Measurements from ENCODE around the gene ODAD2.

DNA sequence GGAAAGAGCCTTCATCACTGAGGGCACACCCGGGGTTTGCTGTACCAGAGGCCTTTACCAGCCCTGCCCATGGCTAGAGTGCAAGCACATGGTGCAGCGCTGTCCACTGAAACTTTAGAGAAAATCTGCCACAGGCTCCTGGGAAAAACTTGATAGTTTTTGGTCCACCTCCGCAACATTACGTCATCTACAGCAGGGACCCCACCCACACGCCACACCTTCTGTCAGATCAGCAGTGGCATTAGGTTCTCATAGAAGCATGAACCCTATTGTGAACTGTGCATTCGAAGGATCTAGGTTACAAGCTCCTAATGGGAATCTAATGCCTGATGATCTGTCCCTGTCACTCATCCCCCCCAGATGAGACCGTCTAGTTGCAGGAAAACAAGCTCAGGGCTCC, 2.5 kb upstream of the ODAD2 start:
- TF ChIP-seq, protein P1, sequence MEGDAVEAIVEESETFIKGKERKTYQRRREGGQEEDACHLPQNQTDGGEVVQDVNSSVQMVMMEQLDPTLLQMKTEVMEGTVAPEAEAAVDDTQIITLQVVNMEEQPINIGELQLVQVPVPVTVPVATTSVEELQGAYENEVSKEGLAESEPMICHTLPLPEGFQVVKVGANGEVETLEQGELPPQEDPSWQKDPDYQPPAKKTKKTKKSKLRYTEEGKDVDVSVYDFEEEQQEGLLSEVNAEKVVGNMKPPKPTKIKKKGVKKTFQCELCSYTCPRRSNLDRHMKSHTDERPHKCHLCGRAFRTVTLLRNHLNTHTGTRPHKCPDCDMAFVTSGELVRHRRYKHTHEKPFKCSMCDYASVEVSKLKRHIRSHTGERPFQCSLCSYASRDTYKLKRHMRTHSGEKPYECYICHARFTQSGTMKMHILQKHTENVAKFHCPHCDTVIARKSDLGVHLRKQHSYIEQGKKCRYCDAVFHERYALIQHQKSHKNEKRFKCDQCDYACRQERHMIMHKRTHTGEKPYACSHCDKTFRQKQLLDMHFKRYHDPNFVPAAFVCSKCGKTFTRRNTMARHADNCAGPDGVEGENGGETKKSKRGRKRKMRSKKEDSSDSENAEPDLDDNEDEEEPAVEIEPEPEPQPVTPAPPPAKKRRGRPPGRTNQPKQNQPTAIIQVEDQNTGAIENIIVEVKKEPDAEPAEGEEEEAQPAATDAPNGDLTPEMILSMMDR (conservative IDR thresholded peaks at IDR 0.05), result no peak
- no peak for TF ChIP-seq EZH2 (IDR thresholded peaks at IDR 0.05; ENCODE audit: low read depth)
